Subcutaneous adipose tissue (tissue), 4 donors: ENCODE data around the gene ACER3. TPM values are rescaled to one million over a fixed set of nuclear protein-coding genes. Genes with fewer than 3 reads are reported as not detected.

Source experiments
- CTCF ChIP-seq: fragments of 450-650 bp; IDR thresholded peaks from one replicate; pipeline ENCODE4 v1.5.1; 2016; ENCODE audit warnings: low read depth, mild to moderate bottlenecking, control low read depth, antibody characterized with exemption, moderate library complexity
- total RNA-seq, 4 donors: library from RNA; depleted of rRNA; stranded (reverse); fragments of >200 nt; gene quantifications; one replicate each; pipeline ENCODE4 v1.1.0, GENCODE V29; 2016

Gene ACER3
- total RNA-seq, 4 donors from 2014 or later, result 28.6 to 39.4 (median 31.5) TPM

- TF ChIP-seq CTCF, result no peak
Observed at GRCh38 chr11:76997512-76997911, 136.8 kb downstream of the ACER3 start.

GRCh38 chr11:76999597-76999996, 138.9 kb downstream of the ACER3 start:
- no peak for TF ChIP-seq CTCF

GRCh38 chr11:77001613-77002012, 140.9 kb downstream of the ACER3 start:
- no peak for TF ChIP-seq CTCF

DNA sequence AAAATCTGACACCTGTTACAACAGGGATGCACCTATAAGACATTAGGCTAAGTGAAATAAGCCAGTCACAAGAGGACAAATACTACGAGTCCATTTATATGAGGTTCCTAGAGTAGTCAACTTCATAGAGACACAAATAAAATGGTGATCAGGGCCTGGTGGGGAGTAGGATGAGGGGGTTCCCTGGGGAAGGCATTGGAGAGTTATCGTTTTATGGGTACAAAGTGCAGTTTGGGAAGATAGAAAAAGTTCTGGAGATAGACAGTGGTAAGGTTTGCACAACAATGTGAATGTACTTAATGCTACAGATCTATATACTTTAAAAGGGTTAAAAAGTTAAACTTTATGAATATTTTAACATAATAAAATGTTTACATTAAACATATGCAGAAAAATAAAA, 142.1 kb downstream of the ACER3 start:
- no peak for TF ChIP-seq CTCF

DNA sequence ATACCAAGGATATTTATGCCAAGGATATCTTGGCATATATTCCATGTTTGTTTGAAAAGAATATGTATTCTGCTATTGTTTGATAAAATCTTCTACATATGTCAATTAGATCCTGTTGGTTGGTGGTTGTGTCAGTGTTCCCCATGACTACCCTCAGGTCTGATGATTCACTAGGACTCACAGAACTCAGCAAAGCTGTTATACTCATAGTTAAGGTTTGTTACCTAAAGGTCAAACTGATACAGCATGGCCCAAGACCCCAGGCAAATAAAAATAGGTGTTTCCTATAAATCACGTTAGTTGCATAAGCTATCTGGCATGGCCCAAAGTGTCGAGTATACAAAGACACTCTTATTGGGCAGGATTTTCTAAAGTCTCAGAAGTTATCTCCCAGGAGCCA, 143.2 kb downstream of the ACER3 start:
- TF ChIP-seq CTCF, result no peak

DNA sequence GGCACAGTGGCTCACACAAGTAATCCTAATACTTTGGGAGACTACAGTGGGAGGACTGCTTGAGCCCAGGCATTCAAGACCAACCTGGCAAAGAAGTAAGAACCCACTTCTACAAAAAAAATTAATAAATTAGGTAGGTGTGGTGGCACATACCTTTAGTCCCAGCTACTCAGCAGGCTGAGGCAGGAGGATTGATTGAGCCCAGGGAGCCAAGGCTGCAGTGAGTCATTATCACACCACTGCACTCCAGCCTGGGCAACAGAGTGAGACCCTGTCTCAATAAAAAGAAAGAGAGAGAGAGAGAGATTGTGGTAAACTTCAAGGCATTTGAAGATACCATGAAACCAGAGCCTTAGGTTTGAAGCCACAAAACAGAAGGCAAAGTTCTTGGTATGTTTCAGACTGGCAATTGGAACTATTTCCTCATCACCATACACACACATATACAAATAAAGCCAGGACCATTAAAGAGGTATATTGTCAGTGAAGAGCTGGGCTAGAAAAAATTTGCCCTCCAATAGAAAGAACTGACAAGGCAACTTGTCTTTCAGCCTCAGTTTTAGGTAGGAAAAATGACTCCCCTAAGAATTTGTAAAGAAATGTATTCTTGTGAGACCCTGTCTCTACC, 148.9 kb downstream of the ACER3 start:
- no peak for TF ChIP-seq CTCF

DNA sequence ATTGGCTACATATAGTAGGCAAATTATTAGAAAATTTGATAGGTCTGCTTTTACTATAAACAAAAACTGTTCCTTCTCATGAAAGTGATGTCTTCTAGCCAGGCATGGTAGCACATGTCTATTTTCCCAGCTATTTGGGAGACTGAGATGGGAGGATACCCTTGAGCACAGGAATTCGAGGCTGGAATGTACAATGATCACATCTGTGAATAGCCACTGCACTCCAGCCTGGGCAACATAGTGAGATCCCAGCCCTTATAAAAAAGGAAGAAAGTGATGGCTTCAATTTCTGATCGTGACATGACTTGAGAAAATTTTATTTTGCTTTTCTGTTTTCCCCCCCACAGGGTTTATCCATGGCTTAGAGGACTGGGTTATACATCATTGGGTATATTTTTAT, 154.0 kb downstream of the ACER3 start:
- no peak for TF ChIP-seq CTCF
